Measurements from ENCODE around the gene IER3IP1. TPM values are rescaled to one million over a fixed set of nuclear protein-coding genes. Genes with fewer than 3 reads are reported as not detected.

The IER3IP1 gene
- total RNA-seq, 2 experiments from 2014 or later = 5.5 to 11.6 TPM

- Histone ChIP-seq H4K20me1 (ENCODE audit: insufficient read depth, low read length) (no peaks in the 10 kb centered on the region), H3K9me2 (ENCODE audit: insufficient read depth, low read length) (no peaks in the 10 kb centered on the region), H3K4me1 (ENCODE audit: insufficient read depth, low read length, poor library complexity, severe bottlenecking) (no peaks in the 10 kb centered on the region), H3K4me2 (ENCODE audit: low read length) (no peak overlapping the region), H3K27ac (ENCODE audit: low read depth, low read length, poor library complexity, severe bottlenecking) (no peak overlapping the region), H3K79me2 (ENCODE audit: insufficient read depth, low read depth, low read length) (no peaks in the 10 kb centered on the region; the same call in 1 of the 2 replicates), H3K36me3 (ENCODE audit: insufficient read depth, low read length) (no peaks in the 10 kb centered on the region; the same call in 1 of the 2 replicates), H3K9me3 (ENCODE audit: low read length) (no peaks in the 10 kb centered on the region), H3K4me3 (ENCODE audit: low read depth, low read length, poor library complexity, severe bottlenecking) (no peak overlapping the region), H2AFZ (ENCODE audit: low read length) (no peak overlapping the region)
- no peak for TF ChIP-seq EZH2phosphoT487 (IDR thresholded peaks at IDR 0.05; ENCODE audit: borderline replicate concordance, low read depth, low read length)
- no peak for TF ChIP-seq CTCF (conservative IDR thresholded peaks at IDR 0.05; ENCODE audit: low read length)
- intact Hi-C loops (cut with micrococcal nuclease; ENCODE audit: unreplicated experiment) = no loop called here
- no TSS peak for BruUV-seq (replicated peaks)
- DNase-seq (ENCODE audit: low spot score) = no peak
- ChIA-PET CTCF (ENCODE audit: unreplicated experiment) (no interaction called here), POLR2A (interaction anchor here (0.6 kb wide), 2 partner anchors 18 to 348 kb away, joined by 3 read pairs; partner anchors contain the start of gene HDHD2)
Observed at GRCh38 chr18:47168509-47168908, 7.7 kb downstream of the IER3IP1 start.

- DNase-seq (ENCODE audit: low spot score) = no peak
- Histone ChIP-seq H3K36me3 (ENCODE audit: insufficient read depth, low read length) (no peaks in the 10 kb centered on the region), H3K9me3 (ENCODE audit: low read length) (no peaks in the 10 kb centered on the region), H3K79me2 (ENCODE audit: insufficient read depth, low read depth, low read length) (no peaks in the 10 kb centered on the region; the same call in 1 of the 2 replicates), H2AFZ (ENCODE audit: low read length) (no peak overlapping the region), H3K4me2 (ENCODE audit: low read length) (no peak overlapping the region), H3K4me3 (ENCODE audit: low read depth, low read length, poor library complexity, severe bottlenecking) (no peak overlapping the region), H4K20me1 (ENCODE audit: insufficient read depth, low read length) (no peaks in the 10 kb centered on the region), H3K27ac (ENCODE audit: low read depth, low read length, poor library complexity, severe bottlenecking) (no peak overlapping the region), H3K4me1 (ENCODE audit: insufficient read depth, low read length, poor library complexity, severe bottlenecking) (no peaks in the 10 kb centered on the region), H3K9me2 (ENCODE audit: insufficient read depth, low read length) (no peaks in the 10 kb centered on the region)
- CTCF ChIA-PET (ENCODE audit: unreplicated experiment) = no interaction called here
- TF ChIP-seq CTCF (conservative IDR thresholded peaks at IDR 0.05; ENCODE audit: low read length) (no peak), EZH2phosphoT487 (IDR thresholded peaks at IDR 0.05; ENCODE audit: borderline replicate concordance, low read depth, low read length) (no peak)
- intact Hi-C loops (cut with micrococcal nuclease; ENCODE audit: unreplicated experiment) = no loop called here
- POLR2A ChIA-PET = no interaction called here
- BruUV-seq (replicated peaks) = no TSS peak
Observed at GRCh38 chr18:47166294-47166693, 9.9 kb downstream of the IER3IP1 start.

GRCh38 chr18:47163241-47163640 is 12.9 kb downstream of the IER3IP1 start:
- no TSS peak for BruUV-seq (replicated peaks)
- TF ChIP-seq EZH2phosphoT487 (IDR thresholded peaks at IDR 0.05; ENCODE audit: borderline replicate concordance, low read depth, low read length) (no peak), CTCF (conservative IDR thresholded peaks at IDR 0.05; ENCODE audit: low read length) (no peak)
- POLR2A ChIA-PET = no interaction called here
- CTCF ChIA-PET (ENCODE audit: unreplicated experiment) = no interaction called here
- Histone ChIP-seq H2AFZ (ENCODE audit: low read length) (no peak overlapping the region), H3K9me3 (ENCODE audit: low read length) (no peaks in the 10 kb centered on the region), H3K36me3 (ENCODE audit: insufficient read depth, low read length) (no peaks in the 10 kb centered on the region), H3K4me3 (ENCODE audit: low read depth, low read length, poor library complexity, severe bottlenecking) (no peak overlapping the region), H3K4me1 (ENCODE audit: insufficient read depth, low read length, poor library complexity, severe bottlenecking) (no peaks in the 10 kb centered on the region), H3K79me2 (ENCODE audit: insufficient read depth, low read depth, low read length) (no peaks in the 10 kb centered on the region), H3K27ac (ENCODE audit: low read depth, low read length, poor library complexity, severe bottlenecking) (no peak overlapping the region), H3K9me2 (ENCODE audit: insufficient read depth, low read length) (no peaks in the 10 kb centered on the region), H3K4me2 (ENCODE audit: low read length) (no peak overlapping the region), H4K20me1 (ENCODE audit: insufficient read depth, low read length) (no peaks in the 10 kb centered on the region)
- no peak for DNase-seq (ENCODE audit: low spot score)
- intact Hi-C loops (cut with micrococcal nuclease; ENCODE audit: unreplicated experiment) = no loop called here
